Osteocyte (in vitro differentiated cells): Measurements from ENCODE around the gene SELENOT. TPM values are rescaled to one million over a fixed set of nuclear protein-coding genes. Genes with fewer than 3 reads are reported as not detected.

Experiments
- DNase-seq: peaks from one replicate; pipeline ENCODE4 v3.0.0; 2021; ENCODE audit warnings: mixed read lengths; ENCODE audit not compliant: unreplicated experiment; ENCODE audit errors: extremely low spot score
- H3K27ac Mint-ChIP-seq: one replicate; pipeline ENCODE4 v1.8.0; 2021; ENCODE audit warnings: mild to moderate bottlenecking, mixed read lengths; ENCODE audit not compliant: unreplicated experiment
- H3K27me3 Mint-ChIP-seq: one replicate; pipeline ENCODE4 v1.8.0; 2021; ENCODE audit warnings: mixed read lengths; ENCODE audit not compliant: unreplicated experiment
- H3K36me3 Mint-ChIP-seq: one replicate; pipeline ENCODE4 v1.8.0; 2021; ENCODE audit warnings: mixed read lengths; ENCODE audit not compliant: unreplicated experiment
- H3K4me1 Mint-ChIP-seq: one replicate; pipeline ENCODE4 v1.8.0; 2021; ENCODE audit warnings: mixed read lengths; ENCODE audit not compliant: unreplicated experiment
- H3K4me3 Mint-ChIP-seq: one replicate; pipeline ENCODE4 v1.8.0; 2021; ENCODE audit warnings: mild to moderate bottlenecking, moderate library complexity, mixed read lengths; ENCODE audit not compliant: unreplicated experiment
- H3K9me3 Mint-ChIP-seq: one replicate; pipeline ENCODE4 v1.8.0; 2021; ENCODE audit warnings: mixed read lengths; ENCODE audit not compliant: unreplicated experiment
- CTCF ChIP-seq: fragments of 200-600 bp; sonication (generic); IDR thresholded peaks from 2 replicates; pipeline ENCODE4 v1.5.0; 2021; ENCODE audit warnings: antibody characterized with exemption, mild to moderate bottlenecking, moderate library complexity
- total RNA-seq: library from RNA; stranded (reverse); gene quantifications from 2 replicates; pipeline ENCODE4 v1.2.1, GENCODE V29; 2021

SELENOT gene
- total RNA-seq, 1 donor from 2014 or later = 76.1 TPM

GRCh38 chr3:150607267-150608065 is 4.3 kb downstream of the SELENOT start:
- DNase-seq = no peak
- peaks cover 25% of the 10 kb centered on the region for H3K36me3 Mint-ChIP-seq
- H3K27me3 Mint-ChIP-seq = no peaks in the 10 kb centered on the region
- H3K9me3 Mint-ChIP-seq = no peaks in the 10 kb centered on the region
- no peak for TF ChIP-seq CTCF
- H3K4me3 Mint-ChIP-seq = no peak overlapping the region
- no peak overlapping the region for H3K27ac Mint-ChIP-seq
- peaks cover 48% of the 10 kb centered on the region for H3K4me1 Mint-ChIP-seq

- Mint-ChIP-seq H3K4me3 (no peak overlapping the region), H3K9me3 (no peaks in the 10 kb centered on the region), H3K27ac (no peak overlapping the region), H3K4me1 (peaks cover 37% of the 10 kb centered on the region), H3K36me3 (peaks cover 32% of the 10 kb centered on the region), H3K27me3 (no peaks in the 10 kb centered on the region)
- DNase-seq = no peak
- TF ChIP-seq CTCF = no peak
These were observed 6.9 kb downstream of the SELENOT start for GRCh38 chr3:150609988-150610387.

GRCh38 chr3:150610785-150611184 is 7.7 kb downstream of the SELENOT start:
- Mint-ChIP-seq H3K9me3 (no peaks in the 10 kb centered on the region), H3K4me1 (peaks cover 29% of the 10 kb centered on the region), H3K4me3 (no peak overlapping the region), H3K27me3 (no peaks in the 10 kb centered on the region), H3K36me3 (peaks cover 30% of the 10 kb centered on the region), H3K27ac (no peak overlapping the region)
- no peak for DNase-seq
- TF ChIP-seq CTCF = no peak

- H3K4me1 Mint-ChIP-seq = peaks cover 26% of the 10 kb centered on the region
- peaks cover 24% of the 10 kb centered on the region for H3K36me3 Mint-ChIP-seq
- no peaks in the 10 kb centered on the region for H3K27me3 Mint-ChIP-seq
- H3K27ac Mint-ChIP-seq = no peak overlapping the region
- H3K4me3 Mint-ChIP-seq = no peak overlapping the region
- no peak for DNase-seq
- no peaks in the 10 kb centered on the region for H3K9me3 Mint-ChIP-seq
- TF ChIP-seq CTCF = no peak
These were observed 8.5 kb downstream of the SELENOT start for GRCh38 chr3:150611666-150612065.

GRCh38 chr3:150612494-150612893 is 9.4 kb downstream of the SELENOT start:
- no peak for DNase-seq
- no peak for TF ChIP-seq CTCF
- H3K36me3 Mint-ChIP-seq = peaks cover 19% of the 10 kb centered on the region
- peaks cover 19% of the 10 kb centered on the region for H3K4me1 Mint-ChIP-seq
- no peaks in the 10 kb centered on the region for H3K9me3 Mint-ChIP-seq
- no peaks in the 10 kb centered on the region for H3K27me3 Mint-ChIP-seq
- no peak overlapping the region for H3K27ac Mint-ChIP-seq
- no peak overlapping the region for H3K4me3 Mint-ChIP-seq
